ENCODE measurements around the gene BRF1.
"Not testable (repeated sequence)": the region's sequence is repeated elsewhere in the genome, so short reads cannot be mapped to it uniquely, and the experiment has no call there.

The BRF1 gene

DNA sequence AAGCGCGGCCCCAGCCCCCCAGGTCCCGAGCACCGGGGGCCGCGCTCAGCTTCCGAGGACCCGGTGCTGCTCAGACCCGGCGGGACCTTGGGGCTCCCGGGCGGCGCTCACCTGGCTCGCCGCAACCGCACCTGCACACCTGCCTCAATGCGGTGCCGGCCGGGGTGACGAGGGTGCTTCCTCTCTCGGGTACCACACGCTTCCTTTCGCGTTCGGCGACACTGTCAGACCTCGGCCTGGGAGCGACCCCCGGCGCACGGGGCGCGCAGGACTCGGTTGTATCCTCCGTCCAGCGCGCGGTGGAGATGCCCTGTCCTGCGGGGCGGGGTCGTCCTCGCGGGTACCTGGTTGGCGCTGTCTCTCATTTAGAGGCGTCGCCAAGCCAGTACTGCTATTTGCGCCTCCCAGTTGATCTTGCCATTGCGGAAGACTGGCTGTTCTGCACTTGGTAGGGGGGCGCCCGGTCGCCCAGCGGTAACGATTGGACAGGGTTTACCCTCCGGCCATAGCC lies 14.5 kb upstream of the BRF1 start:
- DNase-seq, result no peak

DNA sequence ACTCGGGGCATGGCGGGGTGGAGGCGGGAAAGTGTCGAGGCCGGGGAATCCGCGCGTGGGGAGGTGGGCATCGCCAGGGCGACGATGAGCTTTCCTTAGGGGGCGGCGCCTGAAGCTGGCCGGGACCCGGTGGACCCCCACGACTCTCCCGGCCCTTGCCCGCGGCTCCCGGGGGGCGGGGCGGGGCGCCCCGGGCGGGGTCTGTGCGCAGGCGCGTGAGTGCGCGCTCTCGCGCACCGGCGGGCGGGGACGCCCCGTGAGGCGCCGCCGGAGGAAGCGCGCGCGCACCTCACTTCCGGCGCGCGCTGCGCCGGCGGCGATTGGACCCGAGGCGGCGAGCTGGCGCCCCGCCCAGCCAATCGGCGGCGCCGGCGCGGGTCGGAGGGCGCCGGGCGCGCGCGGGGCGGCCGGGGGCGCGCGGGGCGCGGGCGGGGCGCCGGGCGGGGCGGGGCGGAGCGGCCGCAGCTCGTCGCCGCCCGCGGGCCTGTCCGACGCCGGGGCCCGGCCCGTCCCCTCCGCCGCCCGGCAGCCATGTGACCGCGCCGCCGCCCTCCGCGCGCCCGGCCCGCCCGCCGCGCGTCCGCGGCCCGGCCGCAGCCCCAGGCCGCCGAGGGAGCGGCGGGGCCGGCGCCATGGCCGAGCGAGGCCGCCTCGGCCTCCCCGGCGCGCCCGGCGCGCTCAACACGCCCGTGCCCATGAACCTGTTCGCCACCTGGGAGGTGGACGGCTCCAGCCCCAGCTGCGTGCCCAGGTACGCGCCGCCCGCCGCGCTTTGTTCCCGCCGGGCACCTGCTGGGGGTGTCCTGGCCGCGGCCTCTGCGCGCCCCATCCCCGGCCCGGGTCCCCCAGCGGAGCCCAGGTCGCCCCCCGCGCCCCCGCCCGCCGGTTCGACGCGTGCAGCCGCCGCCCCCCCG lies 13.7 kb upstream of the BRF1 start, which contains the start of gene PACS2:
Gene PACS2 (plus strand): TSS at position 462 of the 914 bp plus-strand sequence. CDS start 171 bp downstream, at position 633.
- peak; percentile 20 for DNase-seq

DNA sequence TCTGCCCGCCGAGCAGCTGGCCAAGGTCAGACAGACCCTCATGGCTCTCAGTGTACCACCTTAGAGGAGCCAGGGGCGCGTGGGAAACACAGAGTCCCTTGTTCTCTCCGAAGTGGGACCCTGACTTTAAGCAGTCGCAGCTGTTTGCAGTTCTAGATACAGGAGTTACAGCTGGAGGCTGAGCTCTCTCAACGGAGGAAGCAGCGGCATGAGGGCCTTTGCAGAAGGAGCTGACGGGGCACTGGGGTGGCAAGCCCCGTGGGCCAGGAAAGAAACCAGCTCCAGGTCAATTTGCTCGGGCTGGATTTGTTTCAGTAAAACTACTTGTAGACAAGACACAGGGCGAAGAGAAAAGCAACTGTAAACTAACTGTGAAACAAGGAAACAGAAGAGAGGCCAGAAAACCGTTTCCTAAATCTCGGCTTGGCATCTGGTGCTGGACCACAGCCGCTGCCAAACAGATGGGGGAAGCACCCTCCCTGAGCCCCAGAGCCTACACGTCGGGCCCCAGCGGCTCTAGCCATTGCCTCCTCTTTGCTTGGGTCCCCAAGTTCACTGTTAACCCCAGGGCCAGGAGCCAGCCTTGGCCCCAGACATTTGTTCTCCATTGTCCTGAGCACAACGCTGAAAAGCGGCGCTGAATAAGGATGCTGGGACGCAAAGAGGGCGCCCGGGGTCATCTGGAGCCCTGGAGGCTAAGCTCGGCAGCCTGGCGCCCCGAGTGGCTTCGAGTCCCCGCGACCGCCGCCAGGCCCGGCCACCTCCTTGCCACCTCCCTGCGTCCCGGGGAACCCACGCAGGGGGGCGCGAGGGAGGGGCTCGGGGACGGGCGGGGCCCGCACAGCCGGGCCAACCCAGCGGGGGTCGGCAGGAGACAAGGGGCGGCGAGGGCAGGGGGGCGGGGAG lies 12.8 kb upstream of the BRF1 start:
- DNase-seq, result no peak

DNA sequence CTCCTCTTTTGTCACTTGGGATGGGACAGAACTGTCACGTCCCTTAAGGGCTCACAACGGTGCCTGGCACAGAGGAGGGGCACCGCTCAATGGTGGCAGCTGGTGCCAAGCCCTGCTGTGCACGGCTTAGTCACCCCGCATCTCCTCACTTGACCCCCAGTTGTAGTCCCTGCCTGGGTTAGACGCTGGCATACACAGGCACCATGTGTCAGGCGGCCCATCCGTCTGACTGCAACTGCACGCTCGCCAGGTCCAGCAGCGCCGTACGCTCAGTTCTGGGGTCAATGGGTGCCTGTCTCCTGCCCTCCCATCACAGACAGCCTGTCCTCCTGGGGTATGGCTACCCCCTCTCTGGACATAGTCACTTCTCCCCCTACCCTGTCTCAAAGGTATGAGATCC lies 12.2 kb upstream of the BRF1 start:
- no peak for DNase-seq

DNA sequence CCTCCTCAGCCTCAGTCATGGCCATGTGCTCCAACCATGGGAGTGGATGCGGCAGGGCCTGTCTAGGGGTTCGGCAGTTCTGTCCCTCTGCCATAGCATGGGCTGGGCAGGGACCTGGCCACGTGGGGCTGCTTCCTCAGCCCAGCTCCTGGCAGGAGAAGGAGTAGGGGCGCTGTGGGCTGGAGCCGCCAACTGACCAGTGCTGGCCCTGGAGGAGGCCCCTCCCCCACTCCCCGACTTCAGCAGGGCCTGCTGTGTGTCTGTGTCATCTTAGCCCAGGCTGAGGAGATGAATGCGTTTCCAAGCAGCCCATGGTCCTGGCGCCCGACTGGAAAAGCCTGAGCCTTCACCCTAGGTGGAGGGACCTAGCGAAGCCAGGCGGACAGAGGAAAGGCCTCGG lies 11.0 kb upstream of the BRF1 start:
- no peak for DNase-seq

DNA sequence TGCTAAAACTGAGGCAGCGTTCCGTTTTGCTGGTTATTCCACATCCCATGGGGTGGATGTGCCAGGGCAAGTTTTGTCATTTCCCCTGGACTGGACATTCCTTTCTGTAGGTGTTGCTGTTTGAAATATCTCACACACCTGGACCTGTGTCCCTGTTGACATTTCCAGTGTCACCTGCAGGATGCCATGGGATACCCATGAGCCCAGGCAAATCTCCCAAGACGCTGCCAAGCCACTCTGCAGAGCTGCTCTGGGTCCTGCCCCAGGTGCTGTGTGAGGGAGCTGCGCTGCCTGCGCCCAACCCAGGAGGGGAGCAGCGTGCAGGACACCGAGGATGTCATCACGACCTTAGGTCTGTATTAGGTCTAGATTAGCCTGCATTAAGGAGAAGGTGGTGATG lies 8.6 kb upstream of the BRF1 start:
- DNase-seq, result no peak

DNA sequence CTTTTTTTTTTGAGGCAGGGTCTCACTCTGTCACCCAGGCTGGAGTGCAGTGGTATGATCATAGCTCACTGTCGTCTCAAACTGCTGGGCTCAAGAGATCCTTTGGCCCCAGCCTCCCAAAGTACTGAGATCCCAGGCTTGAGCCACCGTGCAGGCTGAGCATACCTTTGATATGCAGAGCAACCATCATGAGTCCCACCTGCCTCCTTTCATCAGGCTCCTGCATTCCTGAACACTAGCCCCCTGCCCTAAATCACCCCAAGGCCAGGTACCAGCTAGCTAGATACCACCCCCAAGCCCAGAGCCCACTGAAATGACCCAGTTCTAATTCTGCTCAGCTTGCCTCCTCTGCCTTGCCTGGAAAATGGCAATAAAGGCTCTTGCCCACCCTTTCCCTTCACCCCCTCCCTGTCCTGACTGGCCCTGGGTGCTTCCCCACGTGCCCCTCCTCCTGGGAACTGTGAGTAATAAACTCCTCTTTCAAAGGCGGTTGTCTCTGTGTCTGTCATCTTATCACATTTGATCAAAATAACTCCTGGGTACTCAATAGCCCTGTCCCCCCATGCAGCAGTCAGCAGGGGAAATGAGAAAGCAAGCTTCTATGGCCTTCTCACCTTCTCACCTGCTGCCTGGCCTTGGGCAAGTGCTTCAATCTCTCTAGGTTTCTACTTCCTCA lies 6.4 kb upstream of the BRF1 start:
- DNase-seq, result no peak

DNA sequence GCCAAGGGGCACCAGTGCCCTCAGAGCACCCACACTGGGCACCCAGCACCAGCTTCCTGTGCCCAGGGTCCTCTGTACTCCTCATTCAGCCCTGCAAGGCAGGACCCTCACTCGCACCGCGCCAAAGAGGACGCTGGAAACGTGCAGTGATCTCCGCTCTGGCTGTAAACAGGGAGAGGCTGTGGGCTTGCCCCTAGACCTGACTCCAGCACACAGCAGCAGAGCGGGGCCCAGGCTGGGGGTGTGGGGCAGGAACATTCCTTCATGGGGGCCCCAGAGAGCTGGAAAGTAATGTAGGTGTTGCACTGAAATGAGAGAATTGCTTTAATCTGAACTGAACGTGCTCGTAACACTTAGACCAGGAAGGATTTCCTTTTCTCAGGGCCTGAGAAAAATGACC lies 5.0 kb upstream of the BRF1 start:
- no peak for DNase-seq

DNA sequence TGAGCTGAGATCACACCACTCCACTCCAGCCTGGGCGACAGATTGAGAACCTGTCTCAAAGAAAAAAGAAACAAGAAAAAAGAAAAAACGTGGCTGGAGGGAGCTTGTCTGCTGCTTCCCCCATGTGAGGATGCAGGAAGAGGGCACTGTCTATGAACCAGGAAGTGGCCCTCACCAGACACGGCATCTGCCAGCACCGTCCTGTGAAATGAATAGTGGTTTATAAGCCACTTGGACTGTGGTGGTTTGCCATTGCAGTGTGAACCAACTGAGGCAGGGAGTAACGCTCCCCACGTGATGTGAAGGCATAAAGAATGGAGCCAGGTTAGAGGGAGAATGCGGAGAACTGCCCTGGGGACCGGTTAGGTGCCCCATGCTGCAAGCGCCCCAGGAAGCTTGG lies 4.5 kb upstream of the BRF1 start:
- no peak for DNase-seq

DNA sequence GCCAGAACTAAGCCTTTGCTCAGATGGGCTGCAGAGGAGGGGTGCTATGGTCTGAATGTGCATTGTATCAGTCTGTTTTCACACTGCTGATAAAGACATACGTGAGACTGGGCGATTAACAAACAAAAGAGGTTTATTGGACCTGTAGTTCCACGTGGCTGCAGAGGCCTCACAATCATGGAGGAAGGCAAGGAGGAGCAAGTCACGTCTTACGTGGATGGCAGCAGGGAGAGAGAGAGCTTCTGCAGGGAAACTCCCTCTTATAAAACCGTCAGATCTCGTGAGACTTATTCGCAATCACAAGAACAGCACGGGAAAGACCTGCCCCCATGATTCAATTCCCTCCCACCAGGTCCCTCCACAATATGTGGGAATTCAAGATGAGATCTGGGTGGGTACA lies 3.8 kb upstream of the BRF1 start:
- DNase-seq, result no peak

DNA sequence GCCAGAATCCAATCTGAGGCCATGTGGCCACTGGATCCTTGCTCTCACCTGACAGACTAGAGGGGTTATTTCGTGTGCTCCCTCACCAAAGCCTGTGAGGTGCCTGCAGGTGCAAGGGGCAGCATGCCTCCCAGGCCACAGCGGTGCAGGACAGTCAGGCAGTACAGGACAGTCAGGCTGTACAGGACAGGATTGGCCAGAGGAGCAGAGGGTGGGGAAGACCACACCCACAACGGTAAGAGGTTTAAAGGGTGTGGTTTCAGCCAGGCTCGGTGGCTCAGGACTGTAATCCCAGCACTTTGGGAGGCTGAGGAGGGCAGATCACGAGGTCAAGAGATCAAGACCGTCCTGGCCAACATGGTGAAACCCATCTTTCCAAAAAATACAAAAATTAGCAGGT lies 3.1 kb upstream of the BRF1 start:
- no peak for DNase-seq

DNA sequence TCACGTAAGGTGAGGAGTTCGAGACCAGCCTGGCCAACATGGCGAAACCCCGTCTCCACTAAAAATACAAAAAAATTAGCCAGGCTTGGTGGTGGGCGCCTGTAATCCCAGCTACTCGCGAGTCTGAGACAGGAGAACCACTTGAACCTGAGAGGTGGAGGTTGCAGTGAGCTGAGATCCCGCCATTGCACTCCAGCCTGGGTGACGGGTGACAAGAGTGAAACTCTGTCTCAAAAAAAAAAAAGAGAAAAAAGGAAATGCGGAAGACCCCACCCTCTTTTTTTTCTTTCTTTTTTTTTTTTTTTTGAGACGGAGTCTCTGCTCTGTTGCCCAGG lies 1.1 kb upstream of the BRF1 start:
- DNase-seq, result not testable (repeated sequence)

DNA sequence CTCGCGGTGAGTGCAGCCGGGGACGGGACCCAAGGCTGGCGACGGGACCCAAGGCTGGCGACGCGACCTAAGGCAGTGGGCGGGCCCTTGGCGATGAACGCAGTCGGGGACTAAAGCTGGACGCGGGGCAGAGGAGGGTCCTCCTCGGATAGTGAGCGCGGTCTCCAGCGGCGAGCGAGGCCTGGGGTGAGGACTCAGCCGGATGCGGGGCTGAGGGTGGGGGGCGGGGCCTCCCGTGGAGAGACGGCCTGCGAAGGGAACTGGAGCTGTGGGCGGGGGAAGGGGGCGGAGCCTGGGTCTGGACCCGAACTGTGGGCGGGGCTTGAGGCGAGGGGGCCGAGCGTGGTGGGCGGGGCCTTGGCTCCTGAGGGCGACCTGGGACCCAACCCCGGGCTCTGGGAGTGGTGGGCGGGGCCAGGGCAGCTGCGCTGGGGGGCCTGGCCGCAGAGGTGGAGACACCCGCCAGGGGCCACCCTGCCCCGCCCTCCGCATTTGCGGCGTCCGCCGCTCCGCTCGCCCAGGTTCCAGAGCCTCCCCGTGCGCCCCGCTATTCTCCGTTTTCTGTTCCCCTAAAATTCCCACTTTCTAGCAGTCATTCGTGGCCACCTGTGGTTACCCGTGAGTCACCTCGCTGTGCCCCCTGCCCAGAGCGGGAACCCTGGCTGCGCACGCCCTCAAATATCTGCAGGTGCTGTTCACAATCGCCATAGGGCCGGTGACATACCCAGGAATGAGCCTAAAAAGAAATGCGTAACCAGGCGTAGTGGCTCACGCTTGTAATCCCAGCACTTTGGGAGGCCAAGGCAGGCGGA lies 508 bp upstream of the BRF1 start:
- DNase-seq, result peak; percentile 81

DNA sequence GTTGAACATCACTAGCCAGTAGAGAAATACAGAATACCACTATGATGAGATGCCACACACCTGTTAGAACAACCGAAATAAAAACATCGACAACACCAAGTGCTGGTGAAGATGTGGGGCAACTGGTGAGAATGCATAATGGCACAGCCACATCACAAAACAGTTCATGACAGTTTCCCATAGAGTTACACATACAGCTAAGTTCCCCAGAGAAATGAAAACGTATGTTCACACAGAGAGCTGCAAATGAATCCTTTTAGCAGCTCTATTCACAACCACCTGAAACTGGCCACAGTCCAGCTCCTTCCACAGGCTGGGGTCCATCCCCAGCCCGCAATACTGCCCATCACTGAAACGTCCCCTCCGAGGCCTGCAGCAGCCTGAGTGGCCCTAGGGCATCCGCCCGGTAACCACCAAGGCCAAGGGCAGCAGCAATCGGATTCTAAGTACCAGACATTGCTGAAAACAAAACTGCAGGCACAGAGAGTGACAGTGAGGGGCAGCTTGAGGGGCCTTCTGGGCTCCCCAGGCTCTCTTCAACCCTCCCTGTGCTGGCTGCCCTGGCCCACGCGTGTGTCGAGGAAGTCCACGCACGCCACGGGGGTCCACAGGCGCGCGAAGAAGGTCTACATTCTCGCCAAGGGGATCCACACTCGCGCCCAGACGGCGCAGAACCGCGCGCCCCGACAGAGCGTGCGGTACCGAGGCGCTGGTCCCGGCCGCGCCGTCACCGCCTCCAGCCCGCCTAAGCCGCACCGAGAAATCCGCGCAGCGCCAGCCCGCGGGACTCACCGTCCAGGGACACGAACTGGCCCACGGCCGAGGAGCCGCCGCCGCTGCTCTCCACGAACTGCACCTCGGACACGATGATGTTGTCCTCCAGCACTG lies 903 bp downstream of the BRF1 start:
- no peak for DNase-seq

DNA sequence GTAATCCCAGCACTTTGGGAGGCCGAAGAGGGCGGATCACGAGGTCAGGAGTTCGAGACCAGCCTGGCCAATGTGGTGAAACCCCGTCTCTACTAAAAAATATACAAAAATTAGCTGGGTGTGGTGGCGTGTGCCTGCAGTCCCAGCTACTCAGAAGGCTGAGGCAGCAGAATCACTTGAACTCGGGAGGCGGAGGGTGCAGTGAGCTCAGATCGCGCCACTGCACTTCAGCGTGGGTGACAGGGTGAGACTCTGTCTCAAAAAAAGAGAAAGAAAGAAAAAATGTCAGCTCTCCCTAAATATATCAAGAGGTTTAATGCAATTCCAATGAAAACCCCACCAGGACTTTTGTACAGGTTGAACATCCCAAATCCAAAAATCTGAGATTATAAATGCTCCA lies 3.5 kb downstream of the BRF1 start:
- not testable (repeated sequence) for DNase-seq

DNA sequence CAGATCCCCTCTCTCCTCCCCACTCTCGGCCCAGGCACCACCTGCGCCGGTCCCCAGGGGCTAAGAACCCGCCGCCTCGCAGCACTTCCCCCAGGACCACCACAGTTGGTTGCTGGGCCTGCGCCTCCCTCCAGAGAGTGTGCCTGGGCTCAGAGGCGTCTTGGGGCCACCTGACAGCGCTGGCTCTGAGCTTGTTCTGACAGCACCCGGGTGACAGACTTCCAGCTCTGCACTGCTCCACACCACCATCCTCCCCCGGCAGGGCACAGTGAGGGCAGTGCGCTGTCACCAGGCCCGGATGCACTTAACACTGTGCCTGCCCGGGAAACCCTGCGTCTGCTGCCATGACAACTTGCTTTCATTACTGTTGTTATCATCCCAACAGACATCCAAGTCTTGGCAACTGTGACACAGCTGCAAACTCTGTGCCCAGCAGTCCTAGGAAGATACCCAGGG lies 6.6 kb downstream of the BRF1 start:
- no peak for DNase-seq

DNA sequence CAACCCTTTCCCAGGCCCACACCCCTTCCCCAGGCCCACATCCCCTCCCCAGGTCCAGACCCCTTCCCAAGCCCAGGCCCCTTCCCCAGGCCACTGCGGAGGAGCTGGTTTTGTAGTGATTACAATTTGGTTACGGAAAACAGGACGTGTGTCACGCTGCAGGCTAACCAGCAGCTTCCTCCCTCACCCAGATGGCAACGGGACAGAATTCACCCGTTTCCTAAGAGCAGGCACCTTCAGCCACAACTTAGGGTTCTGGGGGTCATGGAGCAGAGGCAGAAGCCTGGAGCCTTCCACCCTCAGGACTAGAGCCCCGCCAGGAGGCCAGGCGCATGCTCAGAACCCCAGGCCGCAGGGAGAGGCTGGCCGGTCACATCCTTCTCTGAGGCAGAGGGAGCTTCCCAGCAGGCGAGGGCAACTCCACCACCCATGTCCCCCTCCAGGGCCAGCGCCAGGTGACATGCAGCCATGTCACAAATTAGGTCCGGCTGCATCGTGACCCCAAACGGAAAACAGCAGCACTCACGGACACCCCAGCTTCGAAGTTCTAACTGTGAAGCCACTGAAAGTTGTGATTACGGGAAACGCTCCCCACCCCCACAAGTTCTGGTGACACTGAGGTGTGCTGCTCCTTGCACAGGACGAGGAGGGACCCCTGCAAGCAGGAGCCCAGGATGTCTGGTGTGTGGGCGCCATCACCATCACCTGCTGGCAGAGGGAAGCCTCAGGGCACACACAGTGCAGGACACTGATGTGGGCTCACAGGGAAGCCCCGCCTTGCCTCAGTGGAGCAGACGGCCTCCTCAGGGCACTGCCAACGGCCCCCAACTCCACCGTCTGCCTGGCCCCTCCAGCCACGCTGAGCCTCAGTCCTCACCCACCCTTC lies 7.7 kb downstream of the BRF1 start:
- no peak for DNase-seq

DNA sequence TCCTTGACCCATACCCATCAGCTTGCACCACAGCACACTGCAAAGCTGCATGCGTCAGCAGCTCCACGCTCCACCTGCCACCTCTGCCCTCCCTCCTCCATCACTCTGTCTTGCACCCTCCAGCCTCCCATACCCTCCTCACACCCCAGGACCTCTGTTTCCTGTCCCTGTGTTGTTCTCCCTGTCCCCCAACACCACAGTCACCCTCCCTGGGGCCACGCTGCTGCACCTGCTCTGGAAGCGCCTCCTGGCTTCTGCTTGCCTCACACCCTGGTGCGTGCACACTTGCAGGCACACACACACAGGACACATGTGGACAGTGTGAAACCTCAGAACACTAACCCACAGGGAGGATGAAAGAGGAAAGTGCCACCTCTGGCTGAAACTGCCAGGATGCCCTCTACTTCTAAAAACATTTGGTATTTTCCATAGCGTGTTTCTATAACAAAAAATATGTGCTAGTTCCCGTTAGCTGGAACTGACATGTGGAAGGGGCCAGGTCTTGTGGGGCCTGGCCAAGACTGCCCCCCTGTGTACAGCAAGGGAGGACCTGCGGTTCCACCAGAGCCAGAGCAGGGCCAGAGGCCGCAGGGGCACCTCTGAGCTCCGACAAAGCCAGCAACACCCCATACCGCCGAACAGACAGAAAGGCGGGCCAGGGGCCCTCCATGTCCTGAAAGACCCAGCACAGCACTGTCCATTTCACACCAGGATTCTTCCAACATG lies 10.0 kb downstream of the BRF1 start:
- no peak for DNase-seq

DNA sequence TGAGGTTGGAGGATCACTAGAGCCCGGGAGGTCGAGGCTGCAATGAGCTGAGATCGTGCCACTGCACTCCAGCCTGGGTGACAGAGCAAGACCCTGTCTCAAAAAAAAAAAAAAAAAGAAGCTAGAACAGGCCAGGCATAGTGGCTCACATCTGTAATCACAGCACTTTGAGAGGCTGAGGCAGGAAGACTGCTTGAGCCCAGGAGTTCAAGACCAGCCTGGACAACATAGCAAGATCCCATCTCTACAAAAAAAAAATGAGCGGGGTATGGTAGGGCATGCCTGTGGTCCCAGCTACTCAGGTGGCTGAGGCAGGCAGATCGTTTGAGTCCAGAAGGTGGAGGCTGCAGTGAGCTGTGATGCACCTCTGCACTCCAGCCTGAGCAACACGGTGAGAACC lies 11.9 kb downstream of the BRF1 start:
- DNase-seq, result not testable (repeated sequence)

Data from SHP77 treated with DMSO at 0.1 percent for 48 hours (cell line).